GM18951 (cell line): ENCODE results near the gene TGFBR2.

ENCODE experiments used
- POLR2A ChIP-seq: IDR thresholded peaks from 4 replicates; pipeline ENCODE4 v1.6.1; 2011; ENCODE audit warnings: mild to moderate bottlenecking; ENCODE audit not compliant: insufficient read length, insufficient read depth; ENCODE audit errors: extremely low read depth
- in situ Hi-C: fragments of 300-500 bp; cut with MboI; formaldehyde crosslinking; loops from one replicate; pipeline ENCODE4 v1.12.0; 2022; ENCODE audit warnings: low sequenced_read_pairs, mixed read lengths, inconsistent platforms; ENCODE audit not compliant: unreplicated experiment

Gene TGFBR2

GRCh38 chr3:30691249-30691880 lies 85.0 kb downstream of the TGFBR2 start:
- no peak for TF ChIP-seq POLR2A
- in situ Hi-C loops, result no loop called here

- TF ChIP-seq POLR2A, result no peak
- in situ Hi-C loops, result no loop called here
Observed at GRCh38 chr3:30691944-30692343, 85.5 kb downstream of the TGFBR2 start.

DNA sequence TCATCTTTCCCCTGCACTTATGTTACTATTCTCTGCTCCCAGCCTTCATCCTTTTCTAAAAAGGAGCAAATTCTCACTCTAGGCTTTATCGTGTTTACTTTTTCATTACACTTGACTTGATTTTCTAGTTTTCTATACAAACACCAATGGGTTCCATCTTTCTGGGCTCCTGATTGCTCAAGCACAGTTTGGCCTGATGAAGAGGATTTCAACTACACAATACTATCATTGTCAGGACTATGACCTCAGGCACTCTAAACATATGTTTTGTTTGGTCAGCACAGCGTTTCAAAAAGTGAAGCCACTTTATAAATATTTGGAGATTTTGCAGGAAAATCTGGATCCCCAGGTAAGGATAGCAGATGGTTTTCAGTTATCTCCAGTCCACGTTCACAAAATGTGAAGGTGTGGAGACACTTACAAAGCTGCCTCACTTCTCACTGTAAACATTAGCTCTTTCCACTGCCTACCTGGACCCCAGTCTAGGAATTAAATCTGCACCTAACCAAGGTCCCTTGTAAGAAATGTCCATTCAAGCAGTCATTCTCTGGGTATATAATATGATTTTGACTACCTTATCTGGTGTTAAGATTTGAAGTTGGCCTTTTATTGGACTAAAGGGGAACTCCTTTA lies 86.2 kb downstream of the TGFBR2 start:
- in situ Hi-C loops, result no loop called here
- TF ChIP-seq POLR2A, result no peak

DNA sequence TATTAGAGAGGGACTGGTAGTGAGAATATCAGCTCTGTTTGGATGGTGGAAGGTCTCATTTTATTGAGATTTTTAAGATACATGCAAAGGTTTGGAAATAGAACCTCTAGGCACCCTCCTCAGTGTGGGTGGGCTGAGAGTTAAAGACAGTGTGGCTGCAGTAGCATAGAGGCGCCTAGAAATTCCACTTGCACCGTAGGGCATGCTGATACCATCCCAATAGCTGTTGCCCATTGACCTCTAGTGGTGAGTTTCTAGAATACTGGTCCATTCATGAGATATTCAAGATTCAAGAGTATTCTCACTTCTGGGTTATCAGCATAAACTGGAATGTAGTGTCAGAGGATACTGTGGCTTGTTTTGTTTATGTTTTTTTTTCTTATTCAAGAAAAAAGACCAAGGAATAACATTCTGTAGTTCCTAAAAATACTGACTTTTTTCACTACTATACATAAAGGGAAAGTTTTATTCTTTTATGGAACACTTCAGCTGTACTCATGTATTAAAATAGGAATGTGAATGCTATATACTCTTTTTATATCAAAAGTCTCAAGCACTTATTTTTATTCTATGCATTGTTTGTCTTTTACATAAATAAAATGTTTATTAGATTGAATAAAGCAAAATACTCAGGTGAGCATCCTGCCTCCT lies 87.2 kb downstream of the TGFBR2 start:
- in situ Hi-C loops, result no loop called here
- no peak for TF ChIP-seq POLR2A

GRCh38 chr3:30694148-30694547 lies 87.7 kb downstream of the TGFBR2 start:
- no peak for TF ChIP-seq POLR2A
- in situ Hi-C loops, result no loop called here

- TF ChIP-seq POLR2A, result no peak
- in situ Hi-C loops, result no loop called here
Observed at GRCh38 chr3:30694668-30695067, 88.3 kb downstream of the TGFBR2 start.

- TF ChIP-seq POLR2A, result no peak
- in situ Hi-C loops, result no loop called here
Observed at GRCh38 chr3:30695302-30696061, 89.1 kb downstream of the TGFBR2 start.

- in situ Hi-C loops, result no loop called here
Observed at GRCh38 chr3:30696403-30696819, 90.0 kb downstream of the TGFBR2 start.

GRCh38 chr3:30696896-30697295 lies 90.5 kb downstream of the TGFBR2 start:
- no peak for TF ChIP-seq POLR2A
- in situ Hi-C loops, result no loop called here

More at GRCh38 chr3:30696403-30696819, 90.0 kb downstream of the TGFBR2 start:
- no peak for TF ChIP-seq POLR2A

- in situ Hi-C loops, result no loop called here
Observed at GRCh38 chr3:30698549-30698948, 92.1 kb downstream of the TGFBR2 start.

DNA sequence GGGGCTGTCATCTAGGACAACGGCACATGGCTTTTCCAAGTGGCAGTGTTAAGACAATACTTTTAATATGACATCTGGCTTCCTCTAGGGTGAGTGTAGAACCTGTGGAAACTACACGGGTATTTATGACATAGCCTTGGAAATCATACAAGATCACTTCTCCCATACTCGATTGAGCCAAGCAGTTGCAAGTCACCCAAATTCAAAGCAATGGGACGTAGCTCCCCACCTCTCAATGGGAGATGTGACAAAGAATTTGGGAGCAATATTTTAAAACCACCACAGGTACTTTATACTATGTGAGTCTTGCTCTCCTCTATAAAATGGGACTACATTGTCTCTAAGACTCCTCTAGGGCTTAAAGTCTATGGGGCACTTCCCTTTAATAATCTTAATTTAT lies 93.5 kb downstream of the TGFBR2 start:
- in situ Hi-C loops, result no loop called here
- TF ChIP-seq POLR2A, result no peak

More at GRCh38 chr3:30698549-30698948, 92.1 kb downstream of the TGFBR2 start:
- no peak for TF ChIP-seq POLR2A

- in situ Hi-C loops, result no loop called here
- TF ChIP-seq POLR2A, result no peak
Observed at GRCh38 chr3:30700702-30701321, 94.4 kb downstream of the TGFBR2 start.

DNA sequence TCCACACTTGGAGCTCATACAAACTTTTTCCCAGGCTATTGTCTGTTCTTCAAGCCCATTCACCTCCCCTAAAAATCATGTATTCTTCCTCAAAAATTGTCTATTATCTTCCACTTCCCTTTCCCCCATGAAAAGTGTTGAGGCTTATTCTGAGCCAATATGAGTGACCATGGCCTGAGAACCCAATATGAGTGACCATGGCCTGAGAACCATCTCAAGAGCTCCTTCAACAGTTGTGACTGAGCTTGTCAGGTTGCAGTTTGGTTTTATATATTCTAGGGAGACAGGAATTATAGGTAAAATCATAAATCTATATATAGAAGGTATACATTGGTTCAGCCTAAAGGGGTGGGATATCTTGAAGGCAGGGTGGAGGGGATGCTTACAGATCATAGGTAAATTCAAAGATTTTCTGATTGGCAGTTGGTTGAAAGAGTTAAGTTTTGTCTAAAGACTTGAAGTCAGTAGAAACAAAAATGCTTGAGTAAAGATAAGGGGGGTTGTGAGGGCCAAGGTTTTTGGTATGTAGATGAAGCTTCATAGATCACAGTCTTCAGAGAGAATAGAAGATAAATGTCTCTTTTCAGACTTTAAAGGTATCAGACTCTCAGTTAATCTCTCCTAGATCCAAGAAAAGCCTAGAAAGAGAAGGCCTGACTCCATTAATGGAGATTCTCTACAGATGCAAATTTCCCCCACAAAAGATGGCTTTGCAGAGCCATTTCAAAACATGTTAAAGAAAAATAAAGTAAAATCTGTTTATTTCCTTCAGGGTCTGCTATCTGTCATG lies 95.8 kb downstream of the TGFBR2 start:
- no peak for TF ChIP-seq POLR2A
- in situ Hi-C loops, result no loop called here
